ENCODE data around the gene DPM3. TPM values are rescaled to one million over a fixed set of nuclear protein-coding genes. Genes with fewer than 3 reads are reported as not detected.
A peak's percentile ranks its signal among the peaks of the same experiment; 100 is the strongest.

DPM3 gene
- total and polyA plus RNA-seq, 2 of the 13 experiments (the other 11 are each of a cell fraction or from before 2014, with no cell fraction given): 23.2 to 53.4 TPM

DNA sequence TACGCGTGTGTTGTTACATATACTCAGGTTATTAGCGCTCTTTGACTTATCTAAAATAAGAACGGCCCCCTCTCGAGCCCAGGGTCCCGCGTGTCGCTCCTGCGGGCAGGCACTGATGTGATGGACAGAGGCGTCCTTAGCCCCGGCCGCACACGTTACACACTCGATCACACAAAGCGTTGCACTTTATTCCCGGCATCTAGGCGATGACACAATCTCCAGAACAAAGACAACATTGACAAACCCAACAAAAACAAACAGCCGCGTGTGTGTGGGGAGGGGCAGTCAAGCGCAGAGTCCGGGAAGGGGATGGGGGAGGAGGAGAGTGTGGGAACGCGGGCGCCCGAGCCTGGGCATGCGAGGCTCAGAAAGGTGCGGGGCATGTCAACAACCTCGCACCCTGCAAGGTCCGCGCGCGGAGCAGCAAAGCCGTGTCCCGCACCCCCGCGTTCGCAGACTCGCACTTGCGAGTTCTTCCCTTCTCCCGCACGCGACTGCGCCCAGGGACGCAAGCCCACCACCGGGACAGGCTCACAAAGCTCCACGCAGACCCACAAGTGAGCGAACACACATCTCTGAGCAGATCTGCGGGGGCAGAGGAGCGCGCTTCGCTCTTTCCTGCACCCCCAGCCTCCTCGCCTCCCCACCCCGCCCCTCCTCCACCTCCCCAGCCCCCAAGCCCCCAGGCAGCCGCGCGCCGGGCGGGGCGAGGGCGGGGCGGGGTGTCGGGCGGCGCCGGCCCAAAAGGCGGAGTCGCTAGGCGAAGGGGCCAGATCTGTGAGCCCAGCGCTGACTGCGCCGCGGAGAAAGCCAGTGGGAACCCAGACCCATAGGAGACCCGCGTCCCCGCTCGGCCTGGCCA is 13.0 kb downstream of the DPM3 start, which contains the start of gene EFNA1 (continued):
- peak; percentile 12; the same call in 1 of the 2 replicates for TF ChIP-seq SNAPC4 (CRISPR knock-in tag; IDR thresholded peaks at IDR 0.05)
- no peak for TF ChIP-seq ZNF496 (CRISPR knock-in tag; IDR thresholded peaks at IDR 0.05; ENCODE audit: insufficient replicate concordance)
- no peak for TF ChIP-seq ZFAT (CRISPR knock-in tag; conservative IDR thresholded peaks at IDR 0.05)
- TF ChIP-seq, protein P1, sequence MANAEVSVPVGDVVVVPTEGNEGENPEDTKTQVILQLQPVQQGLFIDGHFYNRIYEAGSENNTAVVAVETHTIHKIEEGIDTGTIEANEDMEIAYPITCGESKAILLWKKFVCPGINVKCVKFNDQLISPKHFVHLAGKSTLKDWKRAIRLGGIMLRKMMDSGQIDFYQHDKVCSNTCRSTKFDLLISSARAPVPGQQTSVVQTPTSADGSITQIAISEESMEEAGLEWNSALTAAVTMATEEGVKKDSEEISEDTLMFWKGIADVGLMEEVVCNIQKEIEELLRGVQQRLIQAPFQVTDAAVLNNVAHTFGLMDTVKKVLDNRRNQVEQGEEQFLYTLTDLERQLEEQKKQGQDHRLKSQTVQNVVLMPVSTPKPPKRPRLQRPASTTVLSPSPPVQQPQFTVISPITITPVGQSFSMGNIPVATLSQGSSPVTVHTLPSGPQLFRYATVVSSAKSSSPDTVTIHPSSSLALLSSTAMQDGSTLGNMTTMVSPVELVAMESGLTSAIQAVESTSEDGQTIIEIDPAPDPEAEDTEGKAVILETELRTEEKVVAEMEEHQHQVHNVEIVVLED (CRISPR knock-in tag; IDR thresholded peaks at IDR 0.05; ENCODE audit: borderline replicate concordance): peak; percentile 46; the same call in 1 of the 2 replicates
- TF ChIP-seq ZNF556 (CRISPR knock-in tag; IDR thresholded peaks at IDR 0.05; ENCODE audit: borderline replicate concordance): peak; percentile 83; the same call in 1 of the 2 replicates
- TF ChIP-seq SMYD3 (CRISPR knock-in tag; IDR thresholded peaks at IDR 0.05): 0 out of 2 replicates have a peak, but pooled peaks have one; percentile 73
- TF ChIP-seq ZNF44 (CRISPR knock-in tag; IDR thresholded peaks at IDR 0.05): 0 out of 2 replicates have a peak, but pooled peaks have one; percentile 49
- TF ChIP-seq PRDM10 (CRISPR knock-in tag; IDR thresholded peaks at IDR 0.05; ENCODE audit: low read depth): peak; percentile 9
- TF ChIP-seq MTF1 (CRISPR knock-in tag; IDR thresholded peaks at IDR 0.05): peak; percentile 90
- no peak for TF ChIP-seq NONO (IDR thresholded peaks at IDR 0.05)
- TF ChIP-seq NONO (CRISPR knock-in tag; conservative IDR thresholded peaks at IDR 0.05): peak; percentile 96
- TF ChIP-seq, protein P2, sequence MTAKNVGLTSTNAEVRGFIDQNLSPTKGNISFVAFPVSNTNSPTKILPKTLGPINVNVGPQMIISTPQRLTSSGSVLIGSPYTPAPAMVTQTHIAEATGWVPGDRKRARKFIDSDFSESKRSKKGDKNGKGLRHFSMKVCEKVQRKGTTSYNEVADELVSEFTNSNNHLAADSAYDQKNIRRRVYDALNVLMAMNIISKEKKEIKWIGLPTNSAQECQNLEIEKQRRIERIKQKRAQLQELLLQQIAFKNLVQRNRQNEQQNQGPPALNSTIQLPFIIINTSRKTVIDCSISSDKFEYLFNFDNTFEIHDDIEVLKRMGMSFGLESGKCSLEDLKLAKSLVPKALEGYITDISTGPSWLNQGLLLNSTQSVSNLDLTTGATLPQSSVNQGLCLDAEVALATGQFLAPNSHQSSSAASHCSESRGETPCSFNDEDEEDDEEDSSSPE (CRISPR knock-in tag; IDR thresholded peaks at IDR 0.05): no peak; the same call in 1 of the 2 replicates
- peak; percentile 84; the same call in 1 of the 2 replicates for TF ChIP-seq BRF2 (CRISPR knock-in tag; IDR thresholded peaks at IDR 0.05)
